GM19351 (cell line): ENCODE measurements around the gene MICU1.
"Not testable (repeated sequence)": the region's sequence is repeated elsewhere in the genome, so short reads cannot be mapped to it uniquely, and the experiment has no call there.

Experiments used
- ATAC-seq: cut with Tn5 transposase; IDR thresholded peaks from one replicate; pipeline ENCODE4 v1.9.1; 2021; ENCODE audit warnings: mild to moderate bottlenecking, moderate library complexity; ENCODE audit not compliant: unreplicated experiment

The MICU1 gene

DNA sequence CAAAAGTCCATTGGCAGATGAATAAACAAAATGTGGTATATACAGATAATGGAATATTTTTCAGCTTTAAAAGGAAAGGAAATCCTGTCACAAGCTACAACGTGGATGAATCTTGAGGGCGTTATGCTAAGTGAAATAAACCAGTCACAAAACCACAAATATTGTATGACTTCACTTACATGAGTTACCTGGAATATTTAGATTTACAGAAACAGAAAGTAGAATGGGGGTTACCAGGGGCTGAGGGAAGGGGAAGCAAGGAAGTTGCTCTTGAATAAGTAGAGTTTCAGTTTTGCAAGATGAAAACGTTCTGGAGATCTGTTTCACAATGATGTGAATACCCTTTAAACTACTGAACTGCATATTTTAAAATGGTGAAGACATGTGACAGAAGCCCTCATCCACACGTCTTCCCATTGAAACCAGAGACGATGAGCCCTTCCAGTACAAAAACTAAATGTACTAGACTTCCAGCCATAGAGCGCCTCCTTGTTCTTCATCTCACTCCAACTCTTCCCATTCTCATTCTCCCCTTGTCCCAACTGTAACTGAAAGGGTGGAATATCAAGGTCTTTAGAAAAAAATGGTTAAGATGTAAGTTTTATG, 62.4 kb downstream of the MICU1 start:
- ATAC-seq: peak; percentile 56

DNA sequence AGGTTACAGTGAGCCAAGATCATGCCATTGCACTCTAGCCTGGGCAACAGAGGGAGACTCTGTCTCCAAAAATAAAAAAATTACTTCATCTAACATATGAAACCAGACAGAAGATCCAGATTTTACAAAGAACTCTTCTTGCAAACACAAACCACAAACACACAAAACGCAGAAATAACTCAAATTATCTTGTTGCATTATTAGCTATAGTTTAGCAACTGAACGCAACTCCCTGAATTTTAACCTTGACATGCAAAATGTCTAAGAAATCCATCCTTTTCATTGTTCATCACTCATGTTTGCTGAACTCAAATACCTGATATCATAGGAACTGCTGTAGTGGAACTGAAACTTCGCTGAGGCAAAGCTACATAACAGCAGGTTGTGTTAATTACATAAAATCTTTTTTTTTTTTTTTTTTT, 64.1 kb downstream of the MICU1 start:
- peak; percentile 68 for ATAC-seq

DNA sequence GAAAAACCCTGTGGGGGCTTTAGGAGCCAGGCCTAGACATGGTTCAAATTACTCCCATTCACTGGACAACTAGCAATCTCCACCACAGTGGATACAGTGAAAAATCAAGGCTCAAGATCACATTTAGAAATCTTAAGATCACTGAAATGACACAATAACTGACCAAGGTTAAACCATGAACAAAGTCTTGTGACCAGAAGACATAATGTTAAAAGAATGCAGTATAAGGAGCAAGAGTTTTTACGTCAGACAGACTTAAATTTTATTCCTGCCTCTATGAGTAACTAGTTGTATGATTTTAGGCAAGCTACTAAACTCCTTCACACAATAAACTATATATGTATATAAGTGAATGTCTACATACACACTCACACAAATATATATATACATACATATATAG, 68.5 kb downstream of the MICU1 start:
- ATAC-seq: no peak

DNA sequence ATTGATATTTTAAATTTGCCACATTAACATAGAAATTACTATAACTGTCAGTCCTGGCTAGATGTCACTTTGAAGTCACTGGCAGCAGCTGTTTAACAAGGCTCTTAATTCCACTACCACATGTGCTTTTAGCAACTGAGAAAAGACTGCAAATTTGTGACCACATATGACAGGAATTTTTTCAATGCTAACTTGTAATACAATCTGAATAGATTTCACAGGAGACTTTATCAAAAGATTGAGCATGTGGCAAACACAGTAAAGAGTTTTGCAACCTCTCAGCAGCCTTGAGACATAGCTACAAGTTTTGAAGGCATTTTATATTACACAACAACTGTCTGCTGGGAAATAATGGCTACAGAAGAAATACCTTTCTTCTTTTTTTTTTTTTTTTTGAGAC, 73.0 kb downstream of the MICU1 start:
- ATAC-seq: no peak

DNA sequence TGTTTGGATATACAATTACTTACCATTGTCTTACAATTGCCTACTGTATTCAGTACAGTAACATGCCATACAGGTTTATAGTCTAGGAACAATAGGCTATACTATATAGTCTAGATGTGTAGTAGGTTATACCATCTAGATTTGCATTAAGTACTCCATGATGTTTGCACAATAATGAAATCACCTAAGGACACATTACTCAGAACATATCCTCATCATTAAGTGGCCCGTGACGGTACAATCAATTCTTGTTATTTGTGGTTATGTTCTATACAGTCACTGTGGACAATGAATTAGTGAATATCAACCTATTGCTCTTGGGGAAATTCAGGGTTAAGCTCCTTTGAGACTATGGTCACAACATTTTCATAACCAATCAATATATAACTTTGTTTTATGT, 75.6 kb downstream of the MICU1 start:
- no peak for ATAC-seq

DNA sequence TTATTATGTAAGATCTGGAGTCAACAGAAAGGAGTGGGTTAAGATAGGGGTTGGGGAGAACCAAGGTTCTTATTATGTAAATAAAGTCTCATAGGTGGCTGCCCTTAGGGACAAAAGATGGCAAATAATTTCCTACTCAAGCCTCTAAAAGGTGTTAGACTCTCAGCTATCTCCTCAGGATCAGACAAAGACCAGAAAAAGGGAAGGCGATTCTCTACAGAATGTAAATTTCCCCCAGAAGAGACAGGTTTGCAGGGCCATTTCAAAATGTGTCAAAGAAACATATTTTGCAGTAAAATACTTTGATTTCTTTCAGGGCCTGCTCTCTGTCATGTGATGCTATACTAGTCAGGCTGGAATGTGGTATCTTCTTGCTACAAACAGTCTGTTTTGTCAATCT, 80.3 kb downstream of the MICU1 start:
- ATAC-seq: no peak

DNA sequence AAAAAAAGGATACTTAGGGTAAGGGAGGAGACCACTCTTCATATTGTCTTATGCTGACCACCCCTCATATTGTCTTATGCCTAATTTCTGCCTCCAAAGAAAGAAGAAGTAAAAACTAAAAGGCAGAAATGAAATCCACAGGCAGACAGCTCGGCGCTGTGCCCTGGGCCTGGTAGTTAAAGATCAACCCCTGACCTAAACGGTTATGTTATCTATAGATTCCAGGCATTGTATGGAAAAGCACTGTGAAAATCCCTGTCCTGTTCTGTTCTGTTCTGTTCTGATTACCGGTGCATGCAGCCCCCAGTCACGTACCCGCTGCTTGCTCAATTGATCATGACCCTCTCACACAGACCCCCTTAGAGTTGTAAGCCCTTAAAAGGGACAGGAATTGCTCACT, 82.0 kb downstream of the MICU1 start:
- not testable (repeated sequence) for ATAC-seq

DNA sequence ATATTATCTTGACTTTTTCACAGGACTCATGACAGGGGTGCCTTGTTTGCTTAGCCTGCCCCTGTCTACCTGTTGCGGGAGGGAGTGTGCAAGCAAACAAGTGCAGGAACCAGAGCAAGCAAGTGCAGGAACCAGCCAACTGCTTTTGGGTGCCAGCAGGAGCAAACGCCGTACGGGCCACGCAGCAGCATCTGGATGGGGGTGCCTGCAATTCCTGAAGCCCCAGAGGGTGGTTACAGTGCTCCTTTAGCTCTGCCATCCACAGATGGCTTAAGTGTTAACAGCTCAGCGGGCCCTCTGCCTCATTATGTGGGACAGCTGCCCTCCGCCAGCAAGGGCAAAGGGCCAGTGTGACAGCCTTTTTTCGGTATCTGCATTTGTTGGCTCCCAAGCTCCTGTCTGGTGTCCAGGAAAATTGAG, 83.5 kb downstream of the MICU1 start:
- no peak for ATAC-seq

DNA sequence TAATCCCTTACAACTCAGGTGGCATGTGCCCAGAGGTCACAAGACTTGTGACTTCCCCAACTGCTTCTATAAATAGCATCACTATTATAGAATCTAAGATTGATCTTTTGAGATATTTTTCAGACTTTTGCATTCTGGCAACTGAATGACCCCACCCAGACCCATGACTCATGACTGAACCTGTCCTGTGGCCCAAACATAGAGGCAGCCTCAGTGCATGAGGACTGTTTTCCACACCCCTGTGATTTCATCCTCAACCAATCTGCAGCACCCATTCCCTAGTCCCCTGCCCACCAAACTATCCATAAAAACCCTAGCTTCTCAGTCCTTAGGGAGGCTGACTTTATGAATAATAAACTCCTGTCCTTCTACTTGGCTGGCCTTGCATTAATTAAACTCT, 84.5 kb downstream of the MICU1 start:
- no peak for ATAC-seq

DNA sequence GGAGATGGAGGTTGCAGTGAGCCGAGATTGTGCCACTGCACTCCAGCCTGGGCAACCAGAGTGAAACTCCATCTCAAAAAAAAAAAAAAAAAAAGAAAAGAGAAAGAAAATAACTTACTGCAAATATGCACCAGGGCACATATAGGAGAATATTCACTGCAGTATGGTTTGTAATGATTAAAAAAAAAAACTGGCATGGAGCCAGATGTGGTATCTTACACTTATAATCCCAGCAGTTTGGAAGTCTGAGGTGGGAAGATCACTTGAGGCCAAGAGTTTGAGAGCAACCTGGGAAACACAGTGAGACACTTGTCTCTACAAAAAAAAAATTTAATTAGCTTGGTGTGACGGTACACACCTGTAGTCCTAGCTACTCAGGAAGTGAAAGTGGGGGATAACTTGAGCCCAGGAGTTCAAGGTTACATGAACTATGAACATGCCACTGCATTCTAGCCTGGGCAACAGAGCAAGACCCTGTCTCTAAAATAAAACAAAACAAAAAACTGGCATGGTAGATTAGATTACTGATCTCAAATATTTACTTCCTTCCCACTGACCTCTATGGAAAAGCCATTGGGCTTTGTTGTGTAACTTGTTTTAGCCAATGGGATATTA, 85.6 kb downstream of the MICU1 start:
- no peak for ATAC-seq

DNA sequence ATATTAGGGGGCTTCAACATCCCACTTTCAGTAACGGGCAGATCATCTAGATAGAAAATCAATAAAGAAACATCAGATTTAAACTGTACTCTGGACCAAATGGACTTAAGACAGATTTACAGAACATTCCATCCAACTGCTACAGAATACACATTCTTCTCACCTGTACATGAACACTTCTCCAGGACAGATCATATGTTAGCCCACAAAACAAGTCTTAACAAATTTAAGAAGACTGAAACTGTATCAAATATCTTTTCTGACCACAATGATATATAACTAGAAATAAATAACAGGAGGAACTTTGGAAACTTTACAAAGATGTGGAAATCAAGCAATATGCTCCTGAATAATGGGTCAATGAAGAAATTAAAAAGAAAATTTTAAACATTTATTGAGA, 86.7 kb downstream of the MICU1 start:
- no peak for ATAC-seq

DNA sequence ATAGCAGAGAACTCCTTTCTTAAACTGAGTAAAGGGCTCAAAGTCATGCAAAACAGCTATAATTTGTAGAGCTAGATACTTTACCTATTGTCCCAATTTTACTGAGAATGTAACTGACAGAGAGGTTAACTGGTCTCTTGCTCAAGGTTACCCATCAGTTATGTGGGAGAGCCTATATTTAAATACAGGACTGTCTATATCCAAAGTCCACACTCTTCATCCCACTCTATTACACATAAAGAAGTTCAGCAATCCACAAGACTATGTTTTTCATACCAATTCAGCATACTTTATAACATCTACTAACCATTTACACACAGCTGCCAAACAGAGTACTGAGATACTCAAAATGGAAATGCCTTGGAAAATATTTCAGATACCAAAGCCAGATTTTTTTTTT, 100.2 kb downstream of the MICU1 start:
- ATAC-seq: no peak

DNA sequence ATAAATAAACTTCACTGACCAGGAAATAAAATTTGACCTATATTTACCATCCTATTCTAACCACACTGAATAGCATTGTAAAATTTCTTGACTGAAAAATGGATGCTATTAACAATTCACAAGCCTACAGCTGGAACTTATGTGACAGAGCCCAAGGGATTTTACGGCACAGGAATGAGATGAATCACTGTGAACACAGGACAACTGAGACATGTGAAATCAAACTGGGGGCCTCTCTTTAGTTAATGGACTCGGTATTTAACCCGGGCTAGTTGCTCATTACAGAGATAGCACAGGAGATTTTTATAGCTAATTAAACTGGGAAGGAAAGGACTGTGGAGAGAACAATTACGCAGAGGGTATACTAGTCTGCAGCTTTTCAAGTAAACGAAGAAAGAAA, 100.6 kb downstream of the MICU1 start:
- no peak for ATAC-seq

DNA sequence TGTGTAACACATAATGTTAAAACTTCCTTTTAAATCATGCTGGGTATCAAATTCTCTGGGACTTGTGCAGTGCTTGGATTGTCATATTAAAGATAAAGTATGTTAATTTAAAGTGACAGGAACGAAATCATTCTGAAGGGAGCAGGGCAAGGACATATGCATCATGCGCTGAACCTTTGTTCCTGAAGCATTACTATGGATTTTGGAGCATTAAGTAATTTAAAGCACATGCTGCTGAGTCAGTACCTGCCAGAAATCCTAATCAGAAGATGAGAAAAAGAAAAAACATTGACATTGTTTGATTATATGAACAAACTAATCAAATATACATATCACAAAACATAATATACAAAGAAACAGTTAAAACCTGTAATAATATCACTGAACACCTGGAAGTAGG, 101.4 kb downstream of the MICU1 start:
- no peak for ATAC-seq

DNA sequence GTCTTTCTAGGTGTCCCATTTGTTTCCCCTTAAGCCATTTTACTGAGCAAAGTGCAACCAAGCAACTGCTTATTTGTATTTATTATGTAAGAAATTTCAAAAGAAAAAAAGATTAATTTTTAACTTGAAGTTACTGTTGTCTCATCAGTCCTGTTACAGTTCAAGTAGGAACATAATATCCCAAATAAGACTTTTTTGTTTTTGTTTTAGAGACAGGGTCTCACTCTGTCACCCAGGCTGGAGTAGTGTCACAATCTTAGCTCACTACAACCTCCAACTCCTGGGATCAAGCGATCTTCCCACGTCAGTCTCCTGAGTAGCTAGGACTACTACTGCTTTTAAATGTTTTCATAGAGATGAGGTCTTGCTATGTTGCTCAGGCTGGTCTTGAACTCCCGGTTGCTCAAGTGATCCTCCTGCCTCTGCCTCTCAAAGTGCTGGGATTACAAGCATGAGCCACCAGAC, 101.9 kb downstream of the MICU1 start:
- no peak for ATAC-seq

DNA sequence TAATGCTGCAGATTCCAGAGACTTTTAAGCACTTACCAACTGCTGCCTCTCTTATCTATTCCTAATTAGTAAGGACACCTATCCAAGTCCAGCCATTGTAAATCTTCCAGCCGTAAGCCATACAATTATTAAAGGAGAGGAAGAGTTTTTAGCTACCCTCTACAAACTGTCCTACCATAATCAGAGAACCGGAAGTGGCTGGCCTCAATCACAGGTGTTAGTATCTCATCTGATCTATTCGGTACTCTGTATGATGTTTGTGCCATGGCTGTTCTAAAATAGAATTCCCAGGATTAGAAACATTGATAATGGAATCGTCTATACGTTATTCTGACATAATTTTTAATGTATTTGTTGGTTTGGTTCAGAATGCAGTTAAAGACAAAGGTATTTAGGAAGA, 102.8 kb downstream of the MICU1 start:
- ATAC-seq: no peak

DNA sequence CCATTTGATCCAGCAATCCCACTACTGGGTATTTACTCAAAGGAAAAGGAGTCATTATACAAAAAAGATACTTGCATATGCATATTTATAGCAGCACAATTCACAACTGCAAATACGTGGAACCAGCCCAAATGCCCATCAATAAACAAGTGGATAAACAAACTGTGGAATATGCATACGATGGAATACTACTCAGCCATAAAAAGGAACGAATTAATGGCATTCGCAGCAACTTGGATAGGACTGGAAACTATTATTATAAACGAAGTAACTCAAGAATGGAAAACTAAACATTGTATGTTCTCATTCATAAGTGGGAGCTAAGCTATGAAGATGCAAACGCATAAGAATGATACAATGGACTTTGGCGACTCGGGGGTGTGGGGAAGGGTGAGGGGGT, 108.6 kb downstream of the MICU1 start:
- ATAC-seq: no peak

DNA sequence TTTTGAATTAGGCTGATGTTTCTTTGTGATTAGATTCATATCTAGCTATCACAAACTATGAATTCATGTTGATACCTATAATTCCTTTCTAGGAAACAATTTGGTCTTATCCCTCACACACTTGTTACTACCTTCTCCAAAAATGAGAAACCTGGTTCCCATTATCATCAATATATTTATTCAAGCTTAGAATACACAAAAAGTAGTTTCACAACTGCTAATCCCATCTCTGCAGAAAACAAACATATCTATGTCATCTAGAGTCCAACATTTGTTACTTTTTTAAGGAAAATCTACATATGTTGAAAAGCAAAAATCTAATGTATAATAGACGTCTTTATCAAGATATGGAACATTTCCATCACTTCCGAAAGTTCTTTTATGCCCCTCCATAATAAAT, 110.4 kb downstream of the MICU1 start:
- ATAC-seq: no peak

DNA sequence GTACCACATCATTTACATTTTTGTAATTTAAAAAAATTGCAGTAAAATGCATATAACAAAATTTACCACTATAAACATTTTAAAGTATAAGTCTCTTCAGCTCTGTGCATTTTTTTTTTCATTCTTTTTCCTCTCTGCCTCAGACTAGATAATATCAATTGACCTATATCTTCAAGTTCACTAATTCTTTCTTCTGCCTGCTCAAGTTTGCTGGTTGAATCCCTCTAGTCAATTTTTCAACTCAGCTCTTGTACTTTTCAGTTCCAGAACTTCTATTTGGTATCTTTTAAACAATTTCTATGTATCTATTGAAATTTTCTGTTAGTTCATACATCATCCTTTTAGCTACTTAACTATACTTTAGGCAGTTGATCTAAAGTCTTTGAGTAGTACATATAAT, 112.0 kb downstream of the MICU1 start:
- ATAC-seq: no peak

DNA sequence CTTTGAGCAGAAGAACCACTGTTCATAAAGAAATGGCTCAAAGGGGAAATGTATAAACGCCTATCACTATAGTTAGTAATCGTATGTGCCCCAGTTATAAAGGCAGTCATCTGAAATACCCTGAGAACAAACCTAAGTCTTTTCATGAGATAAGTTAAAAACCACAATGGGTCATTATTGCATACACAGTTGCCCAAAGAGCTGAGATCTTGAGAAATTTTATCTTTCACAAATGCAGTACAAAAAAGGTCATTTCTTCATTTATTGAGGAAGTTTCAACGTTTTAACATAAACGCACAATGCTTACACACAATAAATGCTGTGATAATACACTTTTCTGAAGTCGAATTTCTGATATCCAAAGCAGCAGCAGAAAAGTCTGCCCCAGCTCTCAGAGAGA, 114.4 kb downstream of the MICU1 start:
- no peak for ATAC-seq

DNA sequence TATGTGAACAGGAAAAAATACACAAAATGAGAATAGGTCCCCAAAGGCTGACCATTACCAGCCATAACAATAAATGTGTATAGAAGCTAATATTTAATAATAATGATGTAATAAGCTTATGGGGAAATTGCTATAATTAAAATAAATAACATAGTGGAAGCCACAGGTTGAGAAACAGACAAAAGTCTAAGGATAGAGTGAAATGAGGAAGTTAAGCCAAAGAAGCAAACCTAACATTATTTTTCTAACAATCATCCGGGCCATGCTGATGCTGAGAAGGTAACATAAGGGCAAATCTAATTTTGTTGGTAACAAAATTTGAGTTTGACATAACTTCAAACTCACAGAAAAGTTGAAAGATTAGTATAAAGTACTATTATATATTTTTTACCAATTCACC, 115.9 kb downstream of the MICU1 start:
- ATAC-seq: no peak

DNA sequence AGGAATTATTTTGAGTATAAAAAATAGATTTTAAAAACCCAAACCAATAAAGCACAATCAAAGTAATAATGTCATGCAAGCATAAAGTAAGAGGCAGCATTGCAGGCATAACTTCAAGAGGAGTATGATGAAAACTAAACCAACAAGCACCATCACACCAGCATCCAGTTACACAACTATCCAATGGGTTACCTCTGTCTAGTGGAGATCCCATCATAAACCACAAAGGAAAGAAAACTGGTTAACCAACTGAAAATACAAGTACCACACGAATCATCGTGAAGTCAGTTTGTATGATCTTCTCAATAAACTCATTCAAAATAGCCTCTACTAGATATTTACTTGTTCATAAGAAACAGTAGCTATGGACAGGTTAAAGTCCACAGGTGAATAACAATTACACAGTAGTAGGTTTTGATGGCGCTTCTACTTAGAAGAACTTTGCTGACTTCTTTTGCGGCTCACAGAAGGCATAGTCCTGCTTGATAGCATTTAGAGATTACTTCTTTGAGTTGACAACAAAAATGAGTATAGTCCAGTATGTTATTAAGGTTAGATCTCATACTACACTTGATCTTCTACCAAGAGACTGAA, 116.6 kb downstream of the MICU1 start:
- no peak for ATAC-seq

DNA sequence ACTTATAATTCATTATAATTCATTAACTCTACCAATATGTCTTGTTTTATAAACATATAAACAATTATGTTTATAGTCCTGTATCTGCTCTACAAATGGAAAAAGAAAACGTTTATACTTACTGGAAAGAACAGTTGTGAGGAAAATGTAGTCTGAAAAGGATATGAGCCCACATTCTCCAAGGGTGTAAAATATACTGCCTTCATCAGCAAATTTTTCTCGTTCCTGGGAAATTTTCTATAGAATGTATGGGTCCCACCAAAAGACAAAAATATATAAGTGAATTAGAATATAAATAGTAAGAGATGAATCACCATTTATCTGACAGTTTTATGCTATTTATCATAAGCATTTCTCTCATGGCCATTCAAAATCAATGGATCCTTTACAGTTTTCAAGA, 117.8 kb downstream of the MICU1 start:
- no peak for ATAC-seq
